ENCODE data around the gene COL27A1.

The COL27A1 gene

DNA sequence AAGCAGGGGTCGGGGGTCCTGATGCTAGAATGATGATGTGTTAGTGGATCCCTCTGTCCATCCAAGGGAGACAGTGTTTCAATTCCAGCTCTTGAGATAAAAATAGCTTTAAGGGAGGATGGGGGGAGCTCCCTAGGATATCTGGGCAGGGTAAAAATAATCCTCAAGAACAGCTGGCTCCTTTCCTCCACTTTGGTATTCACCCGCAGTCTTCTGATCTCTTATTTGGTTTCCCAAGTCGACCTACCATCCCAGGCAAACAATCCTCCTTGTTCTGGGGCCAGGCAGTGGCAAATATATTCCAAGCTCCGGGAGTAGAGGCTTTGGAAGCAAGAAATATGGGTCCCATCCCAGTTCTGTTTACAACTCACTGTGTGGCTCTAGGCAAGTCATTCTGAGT is 14.5 kb upstream of the COL27A1 start:
- DNase-seq (ENCODE audit: extremely low read depth, low read depth): no peak
- TF ChIP-seq, protein P1, sequence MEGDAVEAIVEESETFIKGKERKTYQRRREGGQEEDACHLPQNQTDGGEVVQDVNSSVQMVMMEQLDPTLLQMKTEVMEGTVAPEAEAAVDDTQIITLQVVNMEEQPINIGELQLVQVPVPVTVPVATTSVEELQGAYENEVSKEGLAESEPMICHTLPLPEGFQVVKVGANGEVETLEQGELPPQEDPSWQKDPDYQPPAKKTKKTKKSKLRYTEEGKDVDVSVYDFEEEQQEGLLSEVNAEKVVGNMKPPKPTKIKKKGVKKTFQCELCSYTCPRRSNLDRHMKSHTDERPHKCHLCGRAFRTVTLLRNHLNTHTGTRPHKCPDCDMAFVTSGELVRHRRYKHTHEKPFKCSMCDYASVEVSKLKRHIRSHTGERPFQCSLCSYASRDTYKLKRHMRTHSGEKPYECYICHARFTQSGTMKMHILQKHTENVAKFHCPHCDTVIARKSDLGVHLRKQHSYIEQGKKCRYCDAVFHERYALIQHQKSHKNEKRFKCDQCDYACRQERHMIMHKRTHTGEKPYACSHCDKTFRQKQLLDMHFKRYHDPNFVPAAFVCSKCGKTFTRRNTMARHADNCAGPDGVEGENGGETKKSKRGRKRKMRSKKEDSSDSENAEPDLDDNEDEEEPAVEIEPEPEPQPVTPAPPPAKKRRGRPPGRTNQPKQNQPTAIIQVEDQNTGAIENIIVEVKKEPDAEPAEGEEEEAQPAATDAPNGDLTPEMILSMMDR (IDR thresholded peaks at IDR 0.05; ENCODE audit: low read depth, low read length): no peak

DNA sequence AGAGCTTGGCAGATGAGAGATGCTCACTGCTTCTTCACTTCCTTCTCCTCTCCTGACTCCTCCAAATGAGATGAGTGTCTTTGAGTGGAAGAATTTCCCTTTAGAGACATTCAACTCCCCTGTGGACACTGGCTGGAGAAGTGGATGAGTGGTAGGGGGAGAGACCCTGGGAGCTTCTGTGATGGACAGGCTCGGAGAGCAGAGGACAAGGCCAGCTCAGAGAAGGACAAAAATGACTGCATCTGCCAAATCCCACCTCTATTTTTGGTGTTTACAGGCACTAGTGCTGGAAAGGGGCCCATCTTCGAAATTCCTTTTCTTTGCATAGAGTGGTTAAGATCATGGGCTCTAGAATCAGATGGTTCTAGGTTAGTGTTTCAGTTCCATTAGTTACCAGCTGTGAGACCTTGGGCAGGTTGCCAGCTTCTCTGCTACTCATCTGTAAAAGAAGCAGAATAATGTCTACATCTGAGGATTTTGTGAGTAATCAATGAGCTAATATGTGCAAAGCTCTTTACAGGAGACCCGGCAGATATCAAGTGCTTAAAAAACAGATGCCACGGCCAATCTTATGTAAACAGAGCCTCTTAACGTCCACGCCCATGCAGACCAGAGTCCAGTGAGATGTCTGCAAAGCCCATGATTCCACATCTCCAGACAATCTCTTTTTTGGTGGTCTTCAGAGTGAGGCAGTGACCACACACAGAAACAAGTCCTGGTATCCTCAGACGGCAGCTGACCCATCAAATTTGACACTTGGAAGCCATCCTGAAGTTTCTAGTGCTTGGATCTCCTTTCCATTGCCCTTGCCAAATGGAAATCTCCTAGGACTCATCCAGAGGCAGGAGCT is 13.6 kb upstream of the COL27A1 start:
- TF ChIP-seq, protein P1 (IDR thresholded peaks at IDR 0.05; ENCODE audit: low read depth, low read length): no peak

DNA sequence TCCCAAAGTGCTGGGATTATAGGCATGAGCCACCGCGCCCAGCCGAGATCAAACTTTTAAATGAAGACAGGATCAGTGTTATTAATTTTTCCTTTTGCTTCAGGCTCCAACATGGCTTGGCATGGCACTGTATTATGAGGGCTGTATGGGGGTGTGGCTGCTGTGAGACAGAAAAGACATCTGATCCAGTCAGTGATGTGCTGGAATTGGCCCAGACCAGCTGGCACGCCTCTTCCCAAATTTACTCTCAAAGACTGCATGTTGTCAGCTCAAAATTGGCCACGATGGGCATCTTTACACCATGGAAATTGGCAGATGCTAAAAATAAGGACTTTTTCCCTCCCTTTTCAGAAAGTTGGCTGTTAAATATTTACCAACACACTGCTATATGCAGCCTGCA is 12.1 kb upstream of the COL27A1 start:
- TF ChIP-seq, protein P1 (IDR thresholded peaks at IDR 0.05; ENCODE audit: low read depth, low read length): no peak
- no peak for DNase-seq (ENCODE audit: extremely low read depth, low read depth)

More for the DNA sequence above, 13.6 kb upstream of the COL27A1 start:
- peak; percentile 27 for DNase-seq (ENCODE audit: extremely low read depth, low read depth)

DNA sequence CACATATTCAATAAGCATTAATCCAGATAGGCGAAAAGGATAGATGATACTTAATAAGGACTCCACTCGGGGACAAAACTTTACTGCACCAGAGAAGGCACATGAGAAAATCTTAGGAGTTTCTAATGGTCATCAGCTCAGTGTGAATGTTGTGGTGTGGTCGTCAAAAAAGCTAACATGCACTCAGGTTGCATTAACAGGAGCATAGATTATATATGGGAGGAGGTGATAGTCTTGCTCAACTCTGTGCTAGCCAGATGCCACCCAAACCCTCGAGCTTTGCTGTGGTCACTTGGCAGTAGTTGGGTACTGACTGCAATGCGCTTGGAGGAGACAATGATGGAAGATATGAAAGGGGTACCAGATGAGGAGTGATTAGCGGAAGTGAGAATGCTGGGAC is 8.6 kb upstream of the COL27A1 start:
- DNase-seq (ENCODE audit: extremely low read depth, low read depth): no peak

DNA sequence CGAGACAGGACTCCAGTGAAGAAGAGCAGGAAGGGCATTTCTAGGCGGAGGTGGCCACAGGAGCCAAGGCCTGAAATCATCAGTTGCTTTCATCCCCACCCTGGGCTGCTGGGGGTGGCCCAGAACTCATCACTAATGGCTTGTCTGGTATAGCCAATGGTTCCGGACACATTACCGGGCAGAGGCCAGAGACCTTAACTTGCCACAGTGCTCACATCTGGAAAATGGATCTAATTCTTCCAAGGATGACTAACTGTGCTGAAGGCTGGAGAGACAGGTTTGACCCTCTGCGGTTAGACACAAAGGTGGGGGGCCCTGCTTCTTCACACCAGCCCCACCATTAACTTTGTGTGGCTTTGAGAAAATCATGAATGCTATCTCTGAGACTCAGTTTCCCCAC is 6.2 kb upstream of the COL27A1 start:
- TF ChIP-seq, protein P1 (IDR thresholded peaks at IDR 0.05; ENCODE audit: low read depth, low read length): no peak

More for the DNA sequence above, 8.6 kb upstream of the COL27A1 start:
- TF ChIP-seq, protein P1 (IDR thresholded peaks at IDR 0.05; ENCODE audit: low read depth, low read length): no peak

DNA sequence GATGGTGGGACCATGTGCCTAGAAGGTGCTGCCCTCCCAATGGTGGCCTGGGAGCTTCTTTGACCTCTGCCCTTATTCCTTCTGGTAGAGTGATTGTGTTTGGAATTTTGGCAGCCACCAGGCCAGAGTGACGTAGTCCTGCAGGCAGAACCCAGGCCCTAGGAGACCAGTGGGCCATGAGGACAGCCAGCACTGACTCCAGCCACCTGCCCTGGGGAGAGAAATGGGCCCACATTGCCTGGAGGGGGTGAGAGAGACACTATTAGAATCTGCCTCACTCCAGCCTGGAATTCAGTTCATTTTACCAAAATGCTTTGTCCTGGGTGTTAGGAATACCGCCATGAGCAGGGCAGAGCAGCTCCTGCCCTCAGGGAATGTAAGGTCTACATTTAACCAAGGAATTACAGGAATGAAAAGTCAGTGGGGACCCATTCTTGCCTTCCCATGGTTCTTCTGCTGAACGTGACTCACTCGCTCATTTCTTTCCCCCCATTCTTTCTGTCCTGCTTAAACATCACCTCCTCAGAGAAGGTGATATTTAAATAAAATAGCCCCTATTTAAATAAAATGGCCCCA is 5.5 kb upstream of the COL27A1 start:
- TF ChIP-seq, protein P1 (IDR thresholded peaks at IDR 0.05; ENCODE audit: low read depth, low read length): no peak
- DNase-seq (ENCODE audit: extremely low read depth, low read depth): no peak

More for the DNA sequence above, 6.2 kb upstream of the COL27A1 start:
- no peak for DNase-seq (ENCODE audit: extremely low read depth, low read depth)

DNA sequence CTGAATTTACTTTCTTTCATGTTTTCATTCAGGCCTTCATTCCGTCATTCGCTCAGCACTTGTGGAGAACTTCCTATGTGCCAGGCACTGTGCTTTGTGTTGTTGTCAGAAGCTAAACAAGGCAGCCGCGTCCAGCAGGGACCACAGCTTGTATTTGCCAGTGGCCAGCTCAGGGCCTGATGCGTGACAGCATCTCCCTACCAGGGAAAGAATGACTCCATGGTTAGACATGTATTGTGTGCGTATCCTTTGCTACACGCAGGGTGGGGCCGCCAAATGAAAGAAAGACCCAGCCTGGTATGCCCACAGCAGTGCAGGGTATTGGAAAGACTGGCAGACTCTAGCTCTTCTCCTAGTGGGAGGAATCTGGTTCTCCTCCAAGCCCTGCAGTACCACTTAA is 4.7 kb upstream of the COL27A1 start:
- TF ChIP-seq, protein P1 (IDR thresholded peaks at IDR 0.05; ENCODE audit: low read depth, low read length): no peak

More for the DNA sequence above, 4.7 kb upstream of the COL27A1 start:
- DNase-seq (ENCODE audit: extremely low read depth, low read depth): no peak

All from AG09319 (cell line).